K562 (cell line): ENCODE results near the gene SSH3. TPM values are rescaled to one million over a fixed set of nuclear protein-coding genes. Genes with fewer than 3 reads are reported as not detected.

ENCODE experiments used
- ATAC-seq: fragments of 200-7000 bp; cut with Tn5 transposase; 3 replicates; pipeline ENCODE4 v1.9.1; 2020; ENCODE audit warnings: moderate library complexity
- BruUV-seq: library from RNA; stranded (reverse); fragments of 400-500 nt; replicated peaks from 2 replicates; lab custom pipeline; 2021; lab: Mats Ljungman, UMichigan
- CTCF ChIA-PET: fragments of 300-600 bp; formaldehyde crosslinking; extraction: SDS; loops from one replicate; lab custom pipeline; 2021; ENCODE audit warnings: low intra/inter-chr PET ratio; lab: Yijun Ruan, JAX
- POLR2A ChIA-PET: fragments of 300-600, 350-650 bp; sonication (Branson Sonifier 250); formaldehyde crosslinking; extraction: SDS; loops from one replicate; lab custom pipeline; 2021; ENCODE audit warnings: antibody characterized with exemption, inconsistent platforms; lab: Yijun Ruan, JAX
- DNase-seq, 4 experiments: peaks; one replicate each; pipeline versions ENCODE4 v3.0.0 to v3.0.0-alpha.2; 2011 to 2018; ENCODE audit warnings: low spot score in 3 of 4, mixed read lengths in 3 of 4; ENCODE audit errors: extremely low read depth in 1 of 4
- FAIRE-seq: peaks from 2 replicates; lab custom pipeline; 2011; peaks lifted over from hg19 to GRCh38; lab: Jason Lieb, UNC
- H2AFZ ChIP-seq: 2 replicates; pipeline ENCODE4 v1.6.0; 2011; ENCODE audit warnings: low read depth, low read length, control low read depth, inconsistent platforms
- H3K27ac ChIP-seq: fragments of 200-600 bp; 3 replicates; pipeline ENCODE4 v1.8.0; 2011; ENCODE audit warnings: low read depth, mild to moderate bottlenecking, control low read depth, inconsistent platforms, low read length, moderate library complexity, mixed read lengths; ENCODE audit errors: extremely low read depth
- H3K27me3 ChIP-seq, 2 experiments: fragments of 300-600 bp in 1 of 2; 2 replicates in 1 of 2; 3 replicates in 1 of 2; pipeline versions ENCODE4 v1.6.0 to v1.8.0; 2011; ENCODE audit warnings: inconsistent platforms in 2 of 2, low read length in 2 of 2, mild to moderate bottlenecking in 1 of 2, mixed read lengths in 1 of 2, moderate library complexity in 1 of 2; ENCODE audit not compliant: control insufficient read depth in 2 of 2, insufficient read depth in 2 of 2
- H3K36me3 ChIP-seq: fragments of 300-600 bp; 3 replicates; pipeline ENCODE4 v1.8.0; 2011; ENCODE audit warnings: mild to moderate bottlenecking, low read length, inconsistent platforms; ENCODE audit not compliant: control insufficient read depth, insufficient read depth
- H3K4me1 ChIP-seq, 2 experiments: fragments of 200-600 bp in 1 of 2; replicated peaks in 1 of 2; 2 replicates in 1 of 2; 3 replicates in 1 of 2; pipeline versions ENCODE4 v1.5.1 to v1.8.0; 2011; ENCODE audit warnings: inconsistent platforms in 2 of 2, low read length in 2 of 2, mild to moderate bottlenecking in 1 of 2, mixed read lengths in 1 of 2, moderate library complexity in 1 of 2; ENCODE audit not compliant: control insufficient read depth in 2 of 2, insufficient read depth in 2 of 2
- H3K4me2 ChIP-seq: 2 replicates; pipeline ENCODE4 v1.6.1; 2011; ENCODE audit warnings: low read length, control low read depth, inconsistent platforms, mixed read lengths; ENCODE audit not compliant: insufficient read depth
- H3K4me3 ChIP-seq: fragments of 200-600 bp; sonication (generic), shearing (Covaris generic); 2 replicates; pipeline ENCODE4 v1.5.1; 2016; ENCODE audit warnings: control low read depth, inconsistent platforms
- H3K79me2 ChIP-seq: fragments of 200-600 bp; 3 replicates; pipeline ENCODE4 v1.8.0; 2011; ENCODE audit warnings: low read length, inconsistent platforms; ENCODE audit not compliant: control insufficient read depth, insufficient read depth
- H3K9ac ChIP-seq, 2 experiments: 2 replicates each; pipeline versions ENCODE4 v1.6.0 to v1.6.1; 2011; ENCODE audit warnings: low read depth in 2 of 2, low read length in 2 of 2, control low read depth in 1 of 2, inconsistent platforms in 1 of 2, mild to moderate bottlenecking in 1 of 2, mixed read lengths in 1 of 2; ENCODE audit not compliant: insufficient read depth in 1 of 2
- H3K9me1 ChIP-seq: one replicate; pipeline ENCODE4 v1.6.0; 2011; ENCODE audit warnings: inconsistent platforms, mild to moderate bottlenecking, low read length, moderate library complexity; ENCODE audit not compliant: control insufficient read depth, insufficient read depth
- H3K9me3 ChIP-seq: replicated peaks from 2 replicates; pipeline ENCODE4 v1.5.1; 2011; ENCODE audit warnings: low read depth, low read length, inconsistent platforms; ENCODE audit not compliant: control insufficient read depth, insufficient read depth
- H4K20me1 ChIP-seq: replicated peaks from 2 replicates; pipeline ENCODE4 v1.6.1; 2011; ENCODE audit warnings: low read length, inconsistent platforms, mixed read lengths; ENCODE audit not compliant: control insufficient read depth, insufficient read depth
- ARID2 ChIP-seq: fragments of 450-650 bp; IDR thresholded peaks from 2 replicates; pipeline ENCODE4 v1.6.1; 2017; ENCODE audit warnings: antibody characterized with exemption, mild to moderate bottlenecking
- CBFA2T3 ChIP-seq: fragments of 450-650 bp; IDR thresholded peaks from 2 replicates; pipeline ENCODE4 v1.6.1; 2017
- EZH2 ChIP-seq: IDR thresholded peaks from 2 replicates; pipeline ENCODE4 v1.6.1; 2012; ENCODE audit warnings: low read depth, mild to moderate bottlenecking, inconsistent platforms, low read length, borderline replicate concordance
- IRF2 ChIP-seq: sonication (generic); formaldehyde crosslinking; IDR thresholded peaks from 2 replicates; pipeline ENCODE4 v1.8.1; 2022; ENCODE audit warnings: mild to moderate bottlenecking, missing genetic modification reagents
- NFXL1 ChIP-seq: fragments of 450-650 bp; formaldehyde crosslinking; IDR thresholded peaks from 2 replicates; pipeline ENCODE4 v1.4.0; 2021; ENCODE audit warnings: mild to moderate bottlenecking
- PRMT5 ChIP-seq: sonication (generic); formaldehyde crosslinking; IDR thresholded peaks from 2 replicates; pipeline ENCODE4 v1.5.0; 2020; ENCODE audit warnings: missing genetic modification reagents
- SREBF2 ChIP-seq: sonication (generic); formaldehyde crosslinking; IDR thresholded peaks from 2 replicates; pipeline ENCODE4 v1.4.0; 2020; ENCODE audit warnings: mild to moderate bottlenecking, missing genetic modification reagents
- ZBED1 ChIP-seq: IDR thresholded peaks from 2 replicates; pipeline ENCODE4 v1.6.1; 2014
- ZZZ3 ChIP-seq: fragments of 450-650 bp; IDR thresholded peaks from 2 replicates; pipeline ENCODE4 v1.6.1; 2016; ENCODE audit warnings: antibody characterized with exemption, mild to moderate bottlenecking, moderate library complexity
- WGBS: fragments of 100-300 bp; shearing (Covaris generic); methylation state at CpG from one replicate; pipeline ENCODE4 v1.1.6; 2016; ENCODE audit warnings: low coverage, mixed read lengths; ENCODE audit not compliant: insufficient coverage; ENCODE audit errors: missing lambda C conversion rate; 5-methylcytosine and 5-hydroxymethylcytosine counted together
- in situ Hi-C: fragments of 300-500 bp; cut with MboI; formaldehyde crosslinking; loops from 4 replicates; pipeline ENCODE4 v1.15.0; 2018; ENCODE audit warnings: inconsistent platforms, mixed read lengths
- intact Hi-C: fragments of 100-400 bp; cut with micrococcal nuclease; formaldehyde crosslinking; loops from 2 replicates; pipeline ENCODE4 v1.14.2; 2022
- polyA plus RNA-seq, 8 experiments: library from polyadenylated mRNA; depleted of rRNA in 4 of 8; stranded (reverse) in 5 of 8; unstranded in 3 of 8; fragments of >200 nt; fragmentation: Nextera tagmentation in 2 of 8; fragmentation: Illumina TruSeq in 1 of 8; extraction: Ambion mirVana in 2 of 8; extraction: Trizol in 1 of 8; gene quantifications; 2 replicates each; pipeline versions ENCODE4 v1.2.1 to v1.2.3, GENCODE V29; 2011 to 2014; ENCODE audit warnings: inconsistent platforms in 1 of 8, missing spikeins in 1 of 8
- total RNA-seq, 7 experiments: library from RNA; depleted of rRNA in 6 of 7; stranded (reverse); fragments of >200 nt in 6 of 7; fragmentation: Illumina TruSeq in 2 of 7; extraction: Trizol in 2 of 7; gene quantifications; 2 replicates each; pipeline versions ENCODE4 v1.2.1 to v1.2.3, GENCODE V29; 2011 to 2021; ENCODE audit warnings: low replicate concordance in 1 of 7
- TF ChIP-seq, protein P1 (sequence below): sonication (generic); IDR thresholded peaks from 2 replicates; pipeline ENCODE4 v1.6.1; 2016
- TF ChIP-seq, protein P2 (sequence below): sonication (generic); formaldehyde crosslinking; IDR thresholded peaks from 2 replicates; pipeline ENCODE4 v1.8.0; 2022; ENCODE audit warnings: missing genetic modification reagents, mild to moderate bottlenecking, borderline replicate concordance

The SSH3 gene
- total and polyA plus RNA-seq, 9 of the 15 experiments (the other 6 are each of a cell fraction or from before 2014, with no cell fraction given) = 0.07 to 1.0 (median 0.24) TPM; not detected in 3

DNA sequence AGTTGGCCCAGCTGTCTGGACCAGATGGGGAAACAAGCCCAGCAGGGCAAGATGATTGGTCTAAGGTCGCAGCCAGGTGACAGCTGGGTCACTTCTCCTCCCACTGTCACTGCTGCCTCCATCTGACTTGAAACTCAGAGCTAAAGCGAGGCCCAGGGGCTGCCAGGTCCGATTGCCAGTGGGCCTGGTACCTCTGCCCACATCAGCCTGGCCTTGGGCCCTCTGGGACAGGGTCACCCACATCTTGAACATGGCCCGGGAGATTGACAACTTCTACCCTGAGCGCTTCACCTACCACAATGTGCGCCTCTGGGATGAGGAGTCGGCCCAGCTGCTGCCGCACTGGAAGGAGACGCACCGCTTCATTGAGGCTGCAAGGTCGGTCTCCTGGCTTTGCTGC lies 5.8 kb downstream of the SSH3 start:
- ATAC-seq = no peak
- FAIRE-seq = no peak
- TF ChIP-seq, protein P1, sequence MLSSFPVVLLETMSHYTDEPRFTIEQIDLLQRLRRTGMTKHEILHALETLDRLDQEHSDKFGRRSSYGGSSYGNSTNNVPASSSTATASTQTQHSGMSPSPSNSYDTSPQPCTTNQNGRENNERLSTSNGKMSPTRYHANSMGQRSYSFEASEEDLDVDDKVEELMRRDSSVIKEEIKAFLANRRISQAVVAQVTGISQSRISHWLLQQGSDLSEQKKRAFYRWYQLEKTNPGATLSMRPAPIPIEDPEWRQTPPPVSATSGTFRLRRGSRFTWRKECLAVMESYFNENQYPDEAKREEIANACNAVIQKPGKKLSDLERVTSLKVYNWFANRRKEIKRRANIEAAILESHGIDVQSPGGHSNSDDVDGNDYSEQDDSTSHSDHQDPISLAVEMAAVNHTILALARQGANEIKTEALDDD = no peak
- TF ChIP-seq CBFA2T3 (peak; percentile 16; the same call in 1 of the 2 replicates), ZZZ3 (no peak), NFXL1 (CRISPR knock-in tag) (no peak)
- in situ Hi-C loops = no loop called here
- DNase-seq = no peak
- ChIA-PET POLR2A (interaction anchor here (1.1 to 1.8 kb wide), 2 partner anchors 17 to 22 kb away, joined by 3 to 4 read pairs; no protein-coding TSS in a partner anchor), CTCF (no interaction called here)
- no peaks in the 10 kb centered on the region for H3K9me1 ChIP-seq
- H3K36me3 ChIP-seq = no peaks in the 10 kb centered on the region
- no peaks in the 10 kb centered on the region for H3K79me2 ChIP-seq
- no TSS peak for BruUV-seq
- peak overlapping the region in 1 of 2 experiments; percentile 79; a peak in 2 of 4 replicates for H3K9ac ChIP-seq
- WGBS = 89% methylated on average over 10 of the region's 11 CpGs
- H3K9me3 ChIP-seq = no peaks in the 10 kb centered on the region
- peaks cover 30 to 61% of the 10 kb centered on the region in 2 experiments for H3K4me1 ChIP-seq
- no peak overlapping the region for H2AFZ ChIP-seq
- H3K27ac ChIP-seq = no peak overlapping the region
- H3K4me3 ChIP-seq = no peak overlapping the region
- no peaks in the 10 kb centered on the region for H4K20me1 ChIP-seq
- H3K27me3 ChIP-seq = no peaks in the 10 kb centered on the region
- H3K4me2 ChIP-seq = no peak overlapping the region
- intact Hi-C loops = no loop called here

DNA sequence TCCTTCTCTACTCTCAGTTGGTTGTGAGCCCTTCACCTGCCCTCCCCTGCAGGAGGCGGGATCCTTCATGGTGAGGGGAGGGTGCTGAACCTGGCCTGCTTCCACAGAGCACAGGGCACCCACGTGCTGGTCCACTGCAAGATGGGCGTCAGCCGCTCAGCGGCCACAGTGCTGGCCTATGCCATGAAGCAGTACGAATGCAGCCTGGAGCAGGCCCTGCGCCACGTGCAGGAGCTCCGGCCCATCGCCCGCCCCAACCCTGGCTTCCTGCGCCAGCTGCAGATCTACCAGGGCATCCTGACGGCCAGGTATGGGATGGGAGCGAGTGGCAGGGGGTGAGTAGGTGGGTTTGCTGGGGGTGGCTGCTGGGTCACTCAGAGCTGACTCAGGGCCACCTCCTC lies 6.3 kb downstream of the SSH3 start:
- no peaks in the 10 kb centered on the region for H3K79me2 ChIP-seq
- H3K27me3 ChIP-seq = no peaks in the 10 kb centered on the region
- WGBS = 74% methylated on average over 11 of the region's 14 CpGs
- no peak overlapping the region for H3K4me3 ChIP-seq
- ChIA-PET CTCF (no interaction called here), POLR2A (interaction anchor here (1.1 to 1.8 kb wide), 2 partner anchors 17 to 23 kb away, joined by 3 to 4 read pairs; no protein-coding TSS in a partner anchor)
- peaks cover 30 to 59% of the 10 kb centered on the region in 2 experiments for H3K4me1 ChIP-seq
- H3K9me1 ChIP-seq = no peaks in the 10 kb centered on the region
- intact Hi-C loops = no loop called here
- DNase-seq (no peak), FAIRE-seq (no peak), ATAC-seq (no peak)
- H3K9me3 ChIP-seq = no peaks in the 10 kb centered on the region
- TF ChIP-seq PRMT5 (CRISPR knock-in tag) (no peak), EZH2 (no peak), ZBED1 (no peak), ARID2 (no peak), IRF2 (CRISPR knock-in tag) (0 out of 2 replicates have a peak, but pooled peaks have one; percentile 20), SREBF2 (no peak)
- TF ChIP-seq, protein P2, sequence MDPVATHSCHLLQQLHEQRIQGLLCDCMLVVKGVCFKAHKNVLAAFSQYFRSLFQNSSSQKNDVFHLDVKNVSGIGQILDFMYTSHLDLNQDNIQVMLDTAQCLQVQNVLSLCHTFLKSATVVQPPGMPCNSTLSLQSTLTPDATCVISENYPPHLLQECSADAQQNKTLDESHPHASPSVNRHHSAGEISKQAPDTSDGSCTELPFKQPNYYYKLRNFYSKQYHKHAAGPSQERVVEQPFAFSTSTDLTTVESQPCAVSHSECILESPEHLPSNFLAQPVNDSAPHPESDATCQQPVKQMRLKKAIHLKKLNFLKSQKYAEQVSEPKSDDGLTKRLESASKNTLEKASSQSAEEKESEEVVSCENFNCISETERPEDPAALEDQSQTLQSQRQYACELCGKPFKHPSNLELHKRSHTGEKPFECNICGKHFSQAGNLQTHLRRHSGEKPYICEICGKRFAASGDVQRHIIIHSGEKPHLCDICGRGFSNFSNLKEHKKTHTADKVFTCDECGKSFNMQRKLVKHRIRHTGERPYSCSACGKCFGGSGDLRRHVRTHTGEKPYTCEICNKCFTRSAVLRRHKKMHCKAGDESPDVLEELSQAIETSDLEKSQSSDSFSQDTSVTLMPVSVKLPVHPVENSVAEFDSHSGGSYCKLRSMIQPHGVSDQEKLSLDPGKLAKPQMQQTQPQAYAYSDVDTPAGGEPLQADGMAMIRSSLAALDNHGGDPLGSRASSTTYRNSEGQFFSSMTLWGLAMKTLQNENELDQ (CRISPR knock-in tag) = no peak
- H2AFZ ChIP-seq = no peak overlapping the region
- BruUV-seq = no TSS peak
- H3K9ac ChIP-seq = peak overlapping the region in 1 of 2 experiments; percentile 79; a peak in 2 of 4 replicates
- no peaks in the 10 kb centered on the region for H4K20me1 ChIP-seq
- no peak overlapping the region for H3K27ac ChIP-seq
- in situ Hi-C loops = loop anchor here (5.0 kb wide), 1 partner anchor 32 kb away; no protein-coding TSS in a partner anchor
- H3K36me3 ChIP-seq = no peaks in the 10 kb centered on the region
- no peak overlapping the region for H3K4me2 ChIP-seq
